K562 (cell line): ENCODE results near the gene AGBL1.

Source experiments
- EP300 ChIP-seq: IDR thresholded peaks from 2 replicates; pipeline ENCODE4 v1.6.1; 2012; ENCODE audit warnings: low read length, improper control_type of control experiment
- EZH2 ChIP-seq: IDR thresholded peaks from 2 replicates; pipeline ENCODE4 v1.6.1; 2012; ENCODE audit warnings: low read depth, mild to moderate bottlenecking, inconsistent platforms, low read length, borderline replicate concordance
- FOSL1 ChIP-seq: fragments of 200-800 bp; sonication (Bioruptor generic); conservative IDR thresholded peaks from 2 replicates; pipeline ENCODE4 v1.6.1; 2016; ENCODE audit warnings: missing genetic modification characterization, missing compliant biosample characterization
- HDAC2 ChIP-seq: fragments of 450-650 bp; IDR thresholded peaks from 2 replicates; pipeline ENCODE4 v1.6.1; 2016; ENCODE audit warnings: mild to moderate bottlenecking
- HDAC6 ChIP-seq: IDR thresholded peaks from 2 replicates; pipeline ENCODE4 v1.6.1; 2012; ENCODE audit warnings: low read depth, mild to moderate bottlenecking, control low read depth, inconsistent platforms, low read length, moderate library complexity
- MYC ChIP-seq, 2 experiments: fragments of 250-450 bp in 1 of 2; sonication (Bioruptor Pico) in 1 of 2; IDR thresholded peaks; 2 replicates each; pipeline versions ENCODE4 v1.5.1 to v1.6.1; 2012 to 2021; ENCODE audit warnings: low read depth in 2 of 2, borderline replicate concordance in 1 of 2, improper control_type of control experiment in 1 of 2, low read length in 1 of 2, mild to moderate bottlenecking in 1 of 2, moderate library complexity in 1 of 2
- NR3C1 ChIP-seq: sonication (generic); formaldehyde crosslinking; IDR thresholded peaks from 2 replicates; pipeline ENCODE4 v1.8.1; 2022; ENCODE audit warnings: missing genetic modification reagents
- SMAD1 ChIP-seq: fragments of 150-350 bp; IDR thresholded peaks from 2 replicates; pipeline ENCODE4 v1.6.1; 2014; ENCODE audit warnings: low read length, low read depth; ENCODE audit not compliant: partially characterized antibody
- STAG1 ChIP-seq: sonication (generic); formaldehyde crosslinking; IDR thresholded peaks from 2 replicates; pipeline ENCODE4 v1.5.0; 2020; ENCODE audit warnings: missing genetic modification reagents, borderline replicate concordance
- TARDBP ChIP-seq: fragments of 450-650 bp; IDR thresholded peaks from 2 replicates; pipeline ENCODE4 v1.6.1; 2016
- ZFPM2 ChIP-seq: fragments of 250-450 bp; sonication (Bioruptor Pico); IDR thresholded peaks from 2 replicates; pipeline ENCODE4 v1.5.1; 2022; ENCODE audit warnings: mild to moderate bottlenecking

DNA sequence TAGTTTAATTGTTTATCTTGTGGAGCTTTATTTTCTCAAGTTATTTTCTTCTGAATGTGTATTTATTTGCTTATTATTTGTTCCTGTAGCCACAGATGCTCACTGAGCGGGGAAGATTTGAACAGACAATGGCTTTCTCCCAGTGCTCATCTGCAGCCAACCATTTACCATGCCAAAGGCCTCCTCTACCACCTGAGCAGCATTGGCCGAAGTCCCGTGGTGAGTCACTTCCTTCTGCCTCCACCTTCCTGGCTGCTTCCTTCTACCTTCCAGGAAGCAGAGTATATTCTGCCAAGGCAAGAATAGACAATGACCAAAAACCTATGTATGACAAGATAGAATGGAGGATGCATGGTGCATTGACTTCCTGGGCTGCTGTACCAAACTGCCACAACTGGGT lies 443.1 kb downstream of the AGBL1 start:
- TF ChIP-seq HDAC2 (no peak), FOSL1 (no peak), STAG1 (CRISPR knock-in tag) (no peak), EP300 (no peak), NR3C1 (CRISPR knock-in tag) (no peak), ZFPM2 (no peak), EZH2 (no peak), SMAD1 (no peak), HDAC6 (no peak), MYC (IDR thresholded peaks at IDR 0.05; ENCODE audit: low read depth, low read length) (no peak), MYC (CRISPR knock-in tag; IDR thresholded peaks at IDR 0.05; ENCODE audit: borderline replicate concordance, low read depth) (no peak), TARDBP (no peak)
